Measurements from ENCODE around the gene SLC35G6.

GRCh38 chr17:7478276-7479212, 2.7 kb upstream of the SLC35G6 start:
- TF ChIP-seq CTCF (IDR thresholded peaks at IDR 0.05; ENCODE audit: low read depth, low read length, missing input control) (no peak), MAX (IDR thresholded peaks at IDR 0.05) (no peak), JUND (IDR thresholded peaks at IDR 0.05) (no peak), YY1 (IDR thresholded peaks at IDR 0.05) (no peak), RXRA (IDR thresholded peaks at IDR 0.05) (no peak)

Data from liver (tissue), 3 donors.